Measurements from ENCODE around the gene CACNA1S.

Gene CACNA1S

DNA sequence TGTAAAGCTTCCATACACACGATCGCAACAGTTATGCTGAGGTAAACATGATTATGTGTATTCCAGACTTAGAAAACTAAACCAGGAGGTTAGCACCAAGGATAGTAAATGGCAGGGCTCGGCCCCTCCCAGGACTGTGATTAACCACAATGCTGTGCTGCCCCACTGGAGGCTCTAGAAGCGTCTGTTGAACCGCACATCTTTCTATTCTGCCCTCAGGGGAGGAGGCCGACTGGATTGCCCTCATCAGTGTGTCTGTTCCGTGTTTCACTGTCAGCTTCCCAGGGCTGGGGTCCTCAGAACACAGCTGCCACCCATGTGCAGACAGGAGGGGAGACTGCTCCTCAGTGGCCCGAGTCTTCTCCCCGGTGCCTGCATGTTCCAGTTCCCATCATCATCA lies 27.5 kb upstream of the CACNA1S start:
- no peak for DNase-seq

DNA sequence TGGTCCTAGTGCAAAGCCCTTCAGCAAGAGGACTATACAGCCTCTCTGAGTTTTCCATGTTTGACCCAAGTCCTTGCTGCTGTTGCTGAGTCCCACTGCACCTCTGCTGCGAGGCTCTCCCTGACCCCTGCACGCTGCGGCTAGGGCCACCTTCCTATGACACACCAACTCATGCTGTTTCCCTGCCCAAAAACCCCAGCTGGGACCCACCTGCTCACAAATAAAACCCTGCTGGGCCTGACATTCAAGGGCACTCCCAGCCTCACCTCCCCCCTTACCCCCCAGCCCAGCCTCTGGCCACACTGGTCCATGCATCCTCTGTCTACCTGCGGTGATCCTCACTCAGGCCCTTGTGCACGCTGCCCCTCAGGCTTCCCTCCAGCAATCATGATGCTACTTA lies 27.1 kb upstream of the CACNA1S start:
- DNase-seq = no peak

GRCh38 chr1:201138311-201138840 lies 26.1 kb upstream of the CACNA1S start:
- DNase-seq = no peak

DNA sequence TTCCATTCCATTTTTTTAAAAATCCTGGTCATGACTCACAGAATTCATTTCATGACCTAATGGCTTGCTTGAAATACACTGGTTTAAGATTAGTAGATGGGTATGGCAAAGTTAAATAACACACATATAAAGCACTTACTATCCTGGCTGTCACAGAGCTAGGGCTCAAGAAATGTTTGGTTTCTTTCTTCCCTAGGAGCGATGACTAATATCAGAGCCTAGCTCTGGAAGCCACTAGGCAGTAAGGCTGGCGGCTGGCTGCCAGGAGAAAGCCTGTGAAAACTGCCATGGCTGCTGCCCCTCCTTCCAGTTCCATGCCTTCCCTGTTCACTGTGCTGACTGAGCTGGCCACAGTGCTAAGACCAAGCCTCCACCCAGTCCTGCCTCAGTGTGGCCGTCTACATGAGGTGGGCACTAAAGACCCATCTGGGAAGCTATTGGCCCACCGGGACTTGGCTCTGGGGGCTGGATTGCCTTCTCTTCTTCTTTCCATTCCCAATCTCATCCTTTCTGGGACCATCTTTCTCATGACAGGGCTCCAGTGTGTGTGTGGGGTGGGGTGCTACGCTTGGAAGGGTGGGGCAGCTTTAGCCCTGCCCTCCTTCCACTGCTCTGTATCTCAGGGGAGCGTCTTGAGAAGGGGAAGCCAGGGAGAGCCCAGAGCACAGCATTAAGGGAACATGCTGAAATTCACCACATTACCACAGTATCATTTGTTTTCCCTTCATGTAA lies 25.5 kb upstream of the CACNA1S start:
- no peak for DNase-seq

DNA sequence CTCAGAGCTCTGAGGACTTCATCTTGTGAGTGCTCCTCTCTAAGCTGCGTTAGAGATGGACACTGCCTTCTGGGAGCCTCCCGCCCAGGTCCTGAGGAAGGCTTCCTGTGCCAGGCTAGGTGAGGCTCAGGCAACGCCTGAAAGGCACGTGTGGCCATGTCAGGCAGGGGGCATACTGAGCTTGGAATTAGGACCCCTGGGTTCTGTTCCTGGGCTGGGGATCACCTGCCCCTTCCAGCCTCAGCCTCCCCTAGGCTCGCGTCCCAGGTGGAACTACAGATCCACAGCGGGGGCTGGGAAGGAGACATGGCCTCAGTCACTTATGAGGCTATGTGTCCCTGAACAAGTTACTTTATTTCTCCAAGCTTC lies 24.8 kb upstream of the CACNA1S start:
- DNase-seq = no peak

DNA sequence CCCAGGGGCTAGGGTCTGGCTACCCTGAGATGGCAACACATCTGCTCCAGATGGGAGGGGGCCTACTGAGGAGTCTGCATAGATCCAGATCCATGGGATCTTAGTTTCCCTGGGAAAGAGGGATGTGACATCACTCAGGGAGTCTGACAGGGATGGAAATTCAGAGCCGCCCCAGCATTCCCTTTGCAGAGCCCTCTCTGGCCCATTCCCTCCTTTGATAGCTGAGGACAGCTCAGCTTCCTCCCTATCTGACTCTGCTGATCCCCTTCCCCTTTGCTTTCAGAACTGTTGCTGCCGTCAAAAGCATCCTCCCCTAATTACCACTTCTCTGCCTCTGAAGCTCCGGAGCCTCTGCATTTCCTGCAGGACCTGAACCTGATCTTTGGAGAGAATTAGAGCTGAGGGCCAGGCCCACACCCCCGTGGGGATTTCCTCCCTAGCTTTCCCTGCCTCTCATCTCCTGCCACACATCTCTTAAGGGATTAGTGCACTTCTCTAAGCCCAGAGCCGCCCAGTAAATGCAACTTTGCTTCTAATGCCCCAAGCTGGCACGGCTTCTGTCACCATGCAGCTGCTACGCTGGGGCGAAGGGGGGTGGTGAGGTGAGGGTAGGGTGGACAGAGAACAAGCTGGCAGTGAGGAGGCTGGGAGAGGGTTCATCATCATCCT lies 24.3 kb upstream of the CACNA1S start:
- DNase-seq = no peak

DNA sequence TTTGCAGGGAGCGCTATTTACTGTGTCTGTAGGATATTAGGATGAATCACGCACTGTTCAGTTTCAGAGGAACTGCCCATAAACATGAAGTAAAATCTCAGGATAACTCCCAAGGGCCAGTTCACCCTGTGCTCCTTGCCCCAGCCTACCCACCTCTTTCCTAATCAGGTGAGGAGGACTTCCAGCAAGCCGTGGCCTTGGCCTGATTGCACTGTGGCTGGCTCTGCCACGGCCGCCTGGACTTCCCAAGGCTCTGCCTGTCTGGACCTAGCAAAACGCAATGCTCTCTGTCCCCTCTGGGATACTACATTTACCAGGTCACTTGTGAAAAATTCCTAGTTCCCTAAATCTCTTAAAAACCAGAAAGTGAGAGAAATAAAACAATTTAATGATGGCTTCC lies 22.2 kb upstream of the CACNA1S start:
- no peak for DNase-seq

GRCh38 chr1:201131398-201131797 lies 19.2 kb upstream of the CACNA1S start:
- no peak for DNase-seq

- DNase-seq = no peak
Observed at GRCh38 chr1:201128962-201129361, 16.7 kb upstream of the CACNA1S start.

- DNase-seq = no peak
Observed at GRCh38 chr1:201128476-201128875, 16.2 kb upstream of the CACNA1S start.

GRCh38 chr1:201127755-201128455 lies 15.7 kb upstream of the CACNA1S start:
- DNase-seq = no peak

DNA sequence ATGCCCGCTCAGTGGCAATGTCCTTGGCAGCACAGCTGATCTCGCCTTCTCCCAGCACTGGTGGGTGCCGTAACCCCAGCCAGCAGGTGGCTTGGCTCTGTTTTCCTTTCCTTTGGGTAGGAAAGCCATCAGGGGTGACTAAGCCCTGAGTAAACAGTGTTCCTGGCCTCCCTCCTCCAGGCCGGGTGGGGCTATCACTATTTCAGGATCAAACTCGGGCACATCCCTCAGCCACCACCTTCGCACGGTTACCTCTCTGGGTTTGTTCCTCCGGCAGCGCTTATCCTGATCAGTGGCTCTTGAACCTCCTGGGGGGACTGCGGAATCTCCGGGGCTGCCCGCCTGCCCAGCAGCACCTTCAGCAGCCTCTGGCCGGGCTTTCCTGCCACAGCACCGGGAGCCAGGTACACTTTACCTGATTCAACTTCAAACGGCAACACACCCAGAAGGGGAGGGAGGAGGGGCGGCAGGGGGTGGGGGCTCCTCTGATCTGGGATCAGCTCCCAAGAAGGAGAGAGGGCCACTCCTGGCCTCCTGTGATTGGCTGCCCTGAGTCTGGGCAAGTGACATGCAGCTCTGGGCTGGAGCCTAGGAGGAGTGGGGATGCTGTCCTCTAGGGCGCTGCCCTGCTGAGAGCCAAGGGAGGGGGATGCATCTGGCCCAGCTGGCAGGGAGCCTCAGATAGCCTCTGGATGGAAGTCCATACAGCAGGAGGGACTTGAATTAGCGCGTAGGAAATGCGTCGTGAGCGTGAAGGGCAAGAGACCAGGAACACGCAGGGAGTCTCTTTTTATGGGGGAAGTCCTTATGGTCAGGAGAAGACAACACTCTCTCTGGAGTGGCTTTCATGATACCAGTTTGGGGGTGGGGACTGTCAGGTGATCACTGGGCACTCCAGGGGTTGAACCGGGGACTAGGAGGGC lies 14.9 kb upstream of the CACNA1S start, which contains the start of gene ASCL5:
ASCL5 (minus strand) TSS at position 353 of the 923 bp plus-strand sequence. CDS start 11,812 bp downstream, outside the sequence.
- peak; percentile 51 for DNase-seq

DNA sequence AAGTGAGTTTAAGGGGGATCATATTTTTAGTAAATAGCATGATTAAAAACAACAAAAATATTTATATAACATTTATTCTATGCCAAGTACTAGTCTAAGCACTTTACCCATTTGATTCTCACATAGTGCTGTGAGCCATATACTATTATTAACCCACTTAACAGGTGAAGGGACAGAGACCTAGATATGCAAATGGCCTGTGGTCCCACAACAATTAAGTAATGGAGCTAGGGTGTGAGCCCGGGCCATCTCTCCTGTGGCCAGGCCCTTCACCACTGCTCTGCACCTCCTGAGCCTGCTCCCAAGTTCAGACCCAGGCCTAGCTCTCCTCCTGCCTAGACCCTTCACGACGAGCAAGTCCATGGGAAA lies 14.2 kb upstream of the CACNA1S start:
- DNase-seq = no peak

GRCh38 chr1:201125800-201126199 lies 13.6 kb upstream of the CACNA1S start:
- DNase-seq = no peak

DNA sequence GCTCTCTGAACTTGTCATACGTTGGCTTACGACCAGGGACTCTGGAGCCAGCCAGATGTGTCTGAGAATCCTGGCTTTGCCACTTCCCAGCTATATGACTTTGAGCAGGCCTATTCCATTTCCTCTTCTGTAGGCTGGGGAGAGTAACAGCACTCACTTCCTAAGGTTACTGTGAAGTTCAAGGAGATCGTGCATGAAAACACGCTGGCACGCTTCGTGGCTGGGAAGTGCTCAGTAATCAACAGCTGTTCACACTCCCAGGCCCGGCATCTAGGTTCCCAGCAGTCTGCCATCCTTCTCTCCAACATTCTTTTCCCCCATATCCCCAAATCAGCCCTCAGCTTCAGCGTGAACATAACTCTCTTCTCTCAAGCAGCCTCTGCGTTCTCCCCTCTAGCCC lies 12.8 kb upstream of the CACNA1S start:
- no peak for DNase-seq

- DNase-seq = no peak
Observed at GRCh38 chr1:201123866-201124265, 11.6 kb upstream of the CACNA1S start.

- no peak for DNase-seq
Observed at GRCh38 chr1:201122321-201122957, 10.2 kb upstream of the CACNA1S start.

DNA sequence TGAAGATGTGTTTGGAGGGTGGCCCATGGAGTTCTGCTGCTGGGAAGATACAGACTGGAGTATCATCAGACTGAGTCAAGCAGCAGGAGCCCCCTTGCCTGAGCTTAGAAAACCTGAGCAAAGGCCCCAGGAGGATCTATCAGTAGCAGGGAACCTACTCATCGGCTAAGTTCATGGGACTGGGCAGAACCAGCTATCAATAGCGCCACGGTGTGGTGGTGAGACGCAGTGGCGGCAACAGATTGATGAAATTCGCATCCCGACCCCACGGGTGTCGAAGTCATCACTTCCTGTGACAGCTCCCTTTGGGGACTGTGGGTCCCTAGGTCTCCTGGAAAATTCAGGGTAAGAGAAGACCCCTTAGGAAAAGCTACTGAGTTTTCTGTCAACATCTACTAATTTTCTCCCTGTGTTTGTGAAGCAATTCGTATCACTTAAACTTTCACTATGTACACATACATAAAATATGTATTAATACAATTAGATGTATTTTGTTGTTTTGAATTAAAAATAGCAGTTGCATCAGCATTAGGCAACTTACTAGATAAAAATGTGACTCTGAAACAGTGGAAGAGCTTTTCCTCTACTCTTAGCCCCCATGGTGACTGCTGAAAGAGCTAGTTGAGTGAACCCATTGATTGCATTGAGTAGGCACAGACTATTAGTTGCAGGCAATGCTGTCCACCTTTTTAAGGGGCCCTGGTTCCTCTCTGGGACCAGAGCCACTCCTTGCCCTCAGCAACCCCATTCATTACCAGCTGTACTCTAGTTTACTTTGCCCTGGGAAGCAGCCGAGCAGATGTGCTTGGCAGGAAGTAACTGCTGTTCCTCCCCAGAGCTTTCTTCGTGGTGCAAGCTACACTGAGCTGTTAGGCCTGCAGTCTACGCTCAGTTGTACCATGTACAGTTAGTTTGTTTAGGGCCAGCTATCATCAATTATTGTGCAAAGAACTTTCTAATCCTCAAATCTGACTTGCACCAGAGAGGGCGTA lies 7.3 kb upstream of the CACNA1S start:
- DNase-seq = peak; percentile 3

DNA sequence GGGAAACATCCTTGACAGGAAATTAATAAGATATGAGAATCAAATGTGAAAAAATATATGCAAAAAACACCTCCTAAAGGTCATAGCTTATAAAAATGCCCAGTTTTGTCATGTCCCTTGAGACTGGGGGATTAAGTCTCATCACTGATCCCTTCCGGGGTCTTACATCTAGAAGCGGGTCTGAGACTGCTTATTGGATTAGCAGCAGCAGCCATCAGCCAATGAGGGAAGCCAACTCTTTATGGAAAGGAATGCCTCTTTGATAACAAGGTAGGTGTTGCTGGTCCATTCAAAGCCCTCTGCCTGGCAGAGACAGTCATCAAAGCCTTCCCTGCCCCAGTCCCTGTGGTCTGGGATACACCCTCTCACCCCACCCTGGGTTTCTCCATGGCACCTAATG lies 3.9 kb upstream of the CACNA1S start:
- no peak for DNase-seq

- DNase-seq = no peak
Observed at GRCh38 chr1:201115390-201115937, 3.2 kb upstream of the CACNA1S start.

Measured in NCI-H774 (cell line).